CD4-positive, alpha-beta T cell treated with Interleukin-1 beta for 1 hour (primary cell): ENCODE measurements around the gene EP400.

Experiments
- DNase-seq, 2 donors: peaks; one replicate each; pipeline ENCODE4 v3.0.0-alpha.2; 2020 to 2022

The EP400 gene

DNA sequence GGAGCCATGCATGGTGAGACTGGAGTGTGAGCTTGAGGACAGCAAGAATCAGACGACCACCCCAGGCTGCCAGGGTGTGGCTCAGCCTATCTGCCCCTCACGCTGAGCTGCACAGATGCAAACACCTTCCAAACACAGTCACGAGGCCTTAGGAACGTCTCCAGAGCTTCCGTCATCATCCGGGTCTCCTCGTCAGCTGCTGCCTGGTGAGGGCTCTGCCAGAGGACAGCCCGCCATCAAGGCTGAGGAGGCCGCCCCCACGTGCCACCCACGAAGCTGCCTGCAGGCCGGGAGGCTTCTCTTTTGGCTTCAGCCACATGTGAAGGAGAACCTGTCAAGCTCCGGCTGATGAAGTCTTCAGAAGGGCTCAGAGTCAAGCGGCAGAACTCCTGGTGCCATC lies 180.9 kb downstream of the EP400 start:
- DNase-seq, result no peak
